Measurements from ENCODE around the gene DRD4. TPM values are rescaled to one million over a fixed set of nuclear protein-coding genes. Genes with fewer than 3 reads are reported as not detected.

Gene DRD4
- total RNA-seq, 2 experiments from 2014 or later, result 0.88 to 0.89 TPM

- H3K27me3 Mint-ChIP-seq, result no peaks in the 10 kb centered on the region
- no peak for ATAC-seq
- H3K27ac Mint-ChIP-seq, result no peak overlapping the region
- peaks cover 50% of the 10 kb centered on the region for H3K36me3 Mint-ChIP-seq (ENCODE audit: low read depth)
- no peak overlapping the region for H3K4me3 Mint-ChIP-seq
- ChIA-PET CTCF (no interaction called here), POLR2A (no interaction called here)
- no peak for DNase-seq
- H3K4me1 Mint-ChIP-seq (ENCODE audit: low read depth), result peaks cover 33% of the 10 kb centered on the region
- intact Hi-C loops (cut with micrococcal nuclease), result no loop called here
- no peaks in the 10 kb centered on the region for H3K9me3 Mint-ChIP-seq
- TF ChIP-seq CTCF (IDR thresholded peaks at IDR 0.05), result no peak
Measured at GRCh38 chr11:590997-591396, 46.1 kb upstream of the DRD4 start.

GRCh38 chr11:592501-592900, 44.6 kb upstream of the DRD4 start:
- H3K4me3 Mint-ChIP-seq, result no peak overlapping the region
- H3K4me1 Mint-ChIP-seq (ENCODE audit: low read depth), result peaks cover 27% of the 10 kb centered on the region
- H3K27ac Mint-ChIP-seq, result no peak overlapping the region
- CTCF ChIA-PET, result no interaction called here
- POLR2A ChIA-PET, result interaction anchor here (1.0 kb wide), 1 partner anchor 42 kb away, joined by 3 read pairs; no protein-coding TSS in a partner anchor
- intact Hi-C loops (cut with micrococcal nuclease), result no loop called here
- no peak for TF ChIP-seq CTCF (IDR thresholded peaks at IDR 0.05)
- no peaks in the 10 kb centered on the region for H3K27me3 Mint-ChIP-seq
- no peak for ATAC-seq
- no peak for DNase-seq
- H3K36me3 Mint-ChIP-seq (ENCODE audit: low read depth), result peaks cover 46% of the 10 kb centered on the region
- H3K9me3 Mint-ChIP-seq, result no peaks in the 10 kb centered on the region

GRCh38 chr11:592918-593317, 44.2 kb upstream of the DRD4 start:
- intact Hi-C loops (cut with micrococcal nuclease), result no loop called here
- CTCF ChIA-PET, result no interaction called here
- POLR2A ChIA-PET, result interaction anchor here (1.0 kb wide), 1 partner anchor 42 kb away, joined by 3 read pairs; no protein-coding TSS in a partner anchor
- Mint-ChIP-seq H3K4me3 (no peak overlapping the region), H3K27me3 (no peaks in the 10 kb centered on the region), H3K27ac (no peak overlapping the region), H3K9me3 (no peaks in the 10 kb centered on the region), H3K4me1 (ENCODE audit: low read depth) (peaks cover 22% of the 10 kb centered on the region), H3K36me3 (ENCODE audit: low read depth) (peaks cover 46% of the 10 kb centered on the region)
- ATAC-seq, result no peak
- no peak for DNase-seq
- no peak for TF ChIP-seq CTCF (IDR thresholded peaks at IDR 0.05)

GRCh38 chr11:593347-593746, 43.7 kb upstream of the DRD4 start:
- DNase-seq (no peak), ATAC-seq (no peak)
- no peaks in the 10 kb centered on the region for H3K27me3 Mint-ChIP-seq
- no peak for TF ChIP-seq CTCF (IDR thresholded peaks at IDR 0.05)
- H3K4me1 Mint-ChIP-seq (ENCODE audit: low read depth), result peaks cover 20% of the 10 kb centered on the region
- no peak overlapping the region for H3K4me3 Mint-ChIP-seq
- CTCF ChIA-PET, result no interaction called here
- H3K27ac Mint-ChIP-seq, result no peak overlapping the region
- H3K9me3 Mint-ChIP-seq, result no peaks in the 10 kb centered on the region
- peaks cover 46% of the 10 kb centered on the region for H3K36me3 Mint-ChIP-seq (ENCODE audit: low read depth)
- POLR2A ChIA-PET, result interaction anchor here (1.0 kb wide), 1 partner anchor 43 kb away, joined by 3 read pairs; no protein-coding TSS in a partner anchor
- intact Hi-C loops (cut with micrococcal nuclease), result no loop called here

- Mint-ChIP-seq H3K9me3 (no peaks in the 10 kb centered on the region), H3K27ac (no peak overlapping the region), H3K27me3 (no peaks in the 10 kb centered on the region), H3K4me3 (no peak overlapping the region), H3K36me3 (ENCODE audit: low read depth) (peaks cover 44% of the 10 kb centered on the region), H3K4me1 (ENCODE audit: low read depth) (peaks cover 12% of the 10 kb centered on the region)
- intact Hi-C loops (cut with micrococcal nuclease), result no loop called here
- no peak for TF ChIP-seq CTCF (IDR thresholded peaks at IDR 0.05)
- CTCF ChIA-PET, result interaction anchor here (1.2 to 1.5 kb wide), 2 partner anchors 10 to 18 kb away, joined by 3 read pairs; no protein-coding TSS in a partner anchor
- ATAC-seq (no peak), DNase-seq (no peak)
- POLR2A ChIA-PET, result interaction anchor here (1.4 kb wide), 1 partner anchor 20 kb away, joined by 6 read pairs; the partner anchor contains the start of gene IRF7
Measured at GRCh38 chr11:595400-595799, 41.7 kb upstream of the DRD4 start.

Data from activated CD8-positive, alpha-beta T cell treated with anti-CD3 and anti-CD28 coated beads for 36 hours (primary cell).